ENCODE results near the gene SPO11. TPM values are rescaled to one million over a fixed set of nuclear protein-coding genes. Genes with fewer than 3 reads are reported as not detected.
A peak's percentile ranks its signal among the peaks of the same experiment; 100 is the strongest.

SPO11 gene
- total and polyA plus RNA-seq, 10 of the 15 experiments (the other 5 are each of a cell fraction or from before 2014, with no cell fraction given), result not detected

GRCh38 chr20:57391439-57392301 lies 62.1 kb downstream of the SPO11 start (continued):
- no peak for TF ChIP-seq PKNOX1 (IDR thresholded peaks at IDR 0.05)
- no peak for TF ChIP-seq ELK1 (IDR thresholded peaks at IDR 0.05; ENCODE audit: low read depth, low read length)
- TF ChIP-seq TCF12 (IDR thresholded peaks at IDR 0.05; ENCODE audit: low read depth, low read length), result no peak
- TF ChIP-seq MEF2B (IDR thresholded peaks at IDR 0.05; ENCODE audit: partially characterized antibody, poor library complexity, severe bottlenecking), result no peak
- TF ChIP-seq CEBPZ (IDR thresholded peaks at IDR 0.05; ENCODE audit: low read depth, low read length), result no peak
- no peak for TF ChIP-seq PML (IDR thresholded peaks at IDR 0.05; ENCODE audit: low read length)
- TF ChIP-seq POLR2AphosphoS5 (IDR thresholded peaks at IDR 0.05; ENCODE audit: low read length), result peak; percentile 49
- no peak for TF ChIP-seq BCL3 (IDR thresholded peaks at IDR 0.05; ENCODE audit: borderline replicate concordance, insufficient read depth, low read depth, low read length, poor library complexity, severe bottlenecking)
- TF ChIP-seq IKZF1 (conservative IDR thresholded peaks at IDR 0.05), result 0 out of 2 replicates have a peak, but pooled peaks have one; percentile 19
- TF ChIP-seq RAD21 (IDR thresholded peaks at IDR 0.05; ENCODE audit: insufficient read depth, low read depth, low read length), result no peak
- no peak for TF ChIP-seq NFXL1 (IDR thresholded peaks at IDR 0.05; ENCODE audit: borderline replicate concordance)
- TF ChIP-seq POLR2AphosphoS2 (IDR thresholded peaks at IDR 0.05; ENCODE audit: low read depth, low read length), result peak; percentile 64; the same call in 1 of the 2 replicates
- TF ChIP-seq EGR1 (IDR thresholded peaks at IDR 0.05; ENCODE audit: borderline replicate concordance in 1 of 2, low read depth in 2 of 2, low read length in 2 of 2), result peak in 1 of 2 experiments; percentile 79; a peak in 2 of 3 replicates
- TF ChIP-seq NKRF (conservative IDR thresholded peaks at IDR 0.05), result peak; percentile 58
- peak; percentile 47; the same call in 1 of the 2 replicates for TF ChIP-seq POLR2A (IDR thresholded peaks at IDR 0.05; ENCODE audit: low read depth, low read length)
- TF ChIP-seq JUND (IDR thresholded peaks at IDR 0.05; ENCODE audit: low read depth, low read length), result no peak
- TF ChIP-seq EP300 (IDR thresholded peaks at IDR 0.05; ENCODE audit: borderline replicate concordance in 1 of 2, control insufficient read depth in 1 of 2, low read depth in 2 of 2, low read length in 2 of 2), result no peak
- TF ChIP-seq POU2F2 (IDR thresholded peaks at IDR 0.05; ENCODE audit: borderline replicate concordance, low read depth, low read length), result peak; percentile 13; the same call in 1 of the 3 replicates
- TF ChIP-seq ZNF384 (IDR thresholded peaks at IDR 0.05; ENCODE audit: borderline replicate concordance, low read depth, low read length), result no peak

All from GM12878 (cell line).